ENCODE measurements around the gene RIPK4.

Gene RIPK4

GRCh38 chr21:41750532-41751151 is 16.2 kb downstream of the RIPK4 start:
- no peak for TF ChIP-seq CTCF (conservative IDR thresholded peaks at IDR 0.05)
- TF ChIP-seq ZFX (IDR thresholded peaks at IDR 0.05): no peak
- no peak overlapping the region for H3K27ac ChIP-seq

GRCh38 chr21:41750051-41750450 is 16.8 kb downstream of the RIPK4 start:
- no peak overlapping the region for H3K27ac ChIP-seq
- no peak for TF ChIP-seq ZFX (IDR thresholded peaks at IDR 0.05)
- TF ChIP-seq CTCF (conservative IDR thresholded peaks at IDR 0.05): no peak

GRCh38 chr21:41749286-41749685 is 17.6 kb downstream of the RIPK4 start:
- no peak overlapping the region for H3K27ac ChIP-seq
- TF ChIP-seq CTCF (conservative IDR thresholded peaks at IDR 0.05) (no peak), ZFX (IDR thresholded peaks at IDR 0.05) (no peak)

GRCh38 chr21:41747943-41748738 is 18.7 kb downstream of the RIPK4 start:
- H3K27ac ChIP-seq: no peak overlapping the region
- TF ChIP-seq ZFX (IDR thresholded peaks at IDR 0.05) (no peak), CTCF (conservative IDR thresholded peaks at IDR 0.05) (no peak)

GRCh38 chr21:41746744-41747006 is 20.2 kb downstream of the RIPK4 start:
- H3K27ac ChIP-seq: no peak overlapping the region

GRCh38 chr21:41745971-41746743 is 20.7 kb downstream of the RIPK4 start:
- H3K27ac ChIP-seq: no peak overlapping the region
- TF ChIP-seq ZFX (IDR thresholded peaks at IDR 0.05) (no peak), CTCF (conservative IDR thresholded peaks at IDR 0.05) (no peak)

More at GRCh38 chr21:41746744-41747006, 20.2 kb downstream of the RIPK4 start:
- TF ChIP-seq CTCF (conservative IDR thresholded peaks at IDR 0.05) (no peak), ZFX (IDR thresholded peaks at IDR 0.05) (no peak)
